HG03521 (cell line): ENCODE measurements around the gene CTSD.
"Not testable (repeated sequence)": the region's sequence is repeated elsewhere in the genome, so short reads cannot be mapped to it uniquely, and the experiment has no call there.

Source experiments
- ATAC-seq: cut with Tn5 transposase; IDR thresholded peaks from one replicate; pipeline ENCODE4 v1.9.1; 2021; ENCODE audit warnings: mild to moderate bottlenecking, moderate library complexity; ENCODE audit not compliant: unreplicated experiment

Gene CTSD

GRCh38 chr11:1770528-1770927, 6.8 kb upstream of the CTSD start:
- ATAC-seq: no peak

- no peak for ATAC-seq
Measured at GRCh38 chr11:1770061-1770460, 6.3 kb upstream of the CTSD start.

GRCh38 chr11:1769304-1769936, 5.7 kb upstream of the CTSD start:
- not testable (repeated sequence) for ATAC-seq

GRCh38 chr11:1768141-1768469, 4.4 kb upstream of the CTSD start:
- ATAC-seq: no peak

- no peak for ATAC-seq
Measured at GRCh38 chr11:1767399-1768140, 3.8 kb upstream of the CTSD start.

- no peak for ATAC-seq
Measured at GRCh38 chr11:1766719-1767398, 3.1 kb upstream of the CTSD start.

GRCh38 chr11:1765871-1766718, 2.4 kb upstream of the CTSD start:
- no peak for ATAC-seq

- ATAC-seq: peak; percentile 24
Measured at GRCh38 chr11:1763336-1763795, 361 bp downstream of the CTSD start.

- ATAC-seq: no peak
Measured at GRCh38 chr11:1762537-1763302, 1.0 kb downstream of the CTSD start.

- no peak for ATAC-seq
Measured at GRCh38 chr11:1761857-1762536, 1.7 kb downstream of the CTSD start.

GRCh38 chr11:1761110-1761856, 2.4 kb downstream of the CTSD start:
- no peak for ATAC-seq

GRCh38 chr11:1760351-1761109, 3.2 kb downstream of the CTSD start:
- ATAC-seq: no peak

GRCh38 chr11:1759851-1760220, 3.9 kb downstream of the CTSD start:
- no peak for ATAC-seq

GRCh38 chr11:1759151-1759850, 4.4 kb downstream of the CTSD start:
- no peak for ATAC-seq

GRCh38 chr11:1758611-1759150, 5.0 kb downstream of the CTSD start:
- ATAC-seq: no peak

- ATAC-seq: no peak
Measured at GRCh38 chr11:1757861-1758610, 5.7 kb downstream of the CTSD start.
